ENCODE data around the gene RAB25.
"Not testable (repeated sequence)": the region's sequence is repeated elsewhere in the genome, so short reads cannot be mapped to it uniquely, and the experiment has no call there.

RAB25 gene

GRCh38 chr1:156115514-156116374, 54.8 kb downstream of the RAB25 start:
- DNase-seq (ENCODE audit: insufficient read length, low spot score) (no peak), FAIRE-seq (no peak)

DNA sequence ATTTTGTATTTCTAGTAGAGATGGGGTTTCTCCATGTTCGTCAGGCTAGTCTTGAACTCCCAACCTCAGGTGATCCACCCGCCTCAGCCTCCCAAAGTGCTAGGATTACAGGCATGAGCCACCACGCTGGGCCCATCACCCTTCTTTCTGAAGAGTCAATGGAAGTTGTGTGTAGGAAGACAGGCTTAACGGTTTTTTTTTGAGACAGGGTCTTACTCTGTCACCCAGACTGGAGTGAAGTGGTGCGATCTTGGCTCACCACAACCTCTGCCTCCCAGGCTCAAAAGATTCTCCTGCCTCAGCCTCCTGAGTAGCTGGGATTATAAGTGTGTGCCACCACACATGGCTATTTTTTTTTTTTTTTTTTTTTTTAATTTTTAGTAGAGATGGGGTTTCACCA, 55.8 kb downstream of the RAB25 start:
- not testable (repeated sequence) for DNase-seq (ENCODE audit: insufficient read length, low spot score)

DNA sequence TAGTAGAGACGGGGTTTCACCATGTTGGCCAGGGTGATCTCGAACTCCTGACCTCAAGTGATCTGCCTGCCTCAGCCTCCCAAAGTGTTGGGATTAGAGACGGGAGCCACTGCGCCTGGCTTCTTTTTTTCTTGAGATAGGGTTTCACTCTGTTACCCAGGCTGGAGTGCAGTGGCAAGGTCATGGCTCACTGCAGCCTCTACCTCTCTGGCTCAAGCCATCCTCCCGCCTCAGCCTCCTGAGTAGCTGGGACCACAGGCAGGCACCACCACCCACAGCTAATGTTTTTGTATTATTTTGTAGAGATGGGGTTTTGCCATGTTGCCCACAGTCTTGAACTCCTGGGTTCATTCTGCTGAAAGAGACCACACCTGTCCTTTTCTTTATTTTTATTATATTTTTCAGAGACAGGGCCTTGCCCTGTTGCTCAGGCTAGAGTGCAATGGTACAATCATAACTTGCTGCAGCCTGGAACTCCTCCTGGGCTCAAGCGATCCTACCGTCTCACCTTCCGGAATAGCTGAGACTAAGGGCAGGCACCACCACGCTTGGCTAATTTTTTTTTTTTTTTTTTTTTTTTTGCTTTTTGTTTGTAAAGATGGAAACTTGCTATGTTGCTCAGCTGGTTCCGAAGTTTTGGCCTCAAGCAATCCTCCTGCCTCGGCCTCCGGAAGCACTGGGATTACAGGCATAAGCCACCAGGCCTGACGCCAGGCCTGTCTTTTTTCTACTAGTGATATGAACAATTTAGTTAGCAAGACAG, 56.6 kb downstream of the RAB25 start:
- FAIRE-seq: no peak
- DNase-seq (ENCODE audit: insufficient read length, low spot score): no peak

More for the DNA sequence above, 55.8 kb downstream of the RAB25 start:
- not testable (repeated sequence) for FAIRE-seq

DNA sequence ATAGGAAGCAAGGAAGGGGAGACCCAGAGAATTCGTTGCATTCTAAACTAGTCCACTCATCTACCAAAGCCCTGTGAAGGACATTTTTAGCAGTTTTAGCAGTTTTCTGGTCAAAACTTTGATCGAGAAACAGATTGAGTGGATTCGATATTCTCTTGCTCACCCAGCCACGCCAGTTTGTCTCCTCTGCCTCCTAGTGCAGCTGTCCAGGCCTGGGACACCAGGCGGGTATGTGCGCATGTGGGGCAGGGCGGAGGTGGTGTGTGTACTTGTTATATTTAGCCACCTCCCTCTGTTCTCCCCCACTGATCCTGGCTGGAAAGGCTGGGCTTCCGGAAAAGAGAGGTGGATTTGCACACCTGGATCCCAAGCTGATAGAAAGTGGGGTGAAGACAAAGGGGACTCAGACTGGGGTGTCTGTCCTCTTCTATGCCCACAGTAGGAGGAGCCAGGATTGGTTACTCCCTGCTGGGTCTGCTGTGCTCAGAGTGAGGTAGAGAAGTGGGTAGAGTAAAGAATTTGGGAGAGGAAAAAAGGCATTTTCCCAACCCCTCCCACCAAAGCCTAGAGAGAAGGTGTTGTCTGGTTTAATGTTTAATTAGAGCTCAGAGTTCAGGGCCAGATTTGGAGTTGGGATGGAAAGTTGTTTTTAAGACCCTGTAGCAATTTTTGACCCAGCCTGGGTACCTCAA, 57.4 kb downstream of the RAB25 start:
- FAIRE-seq (no peak), DNase-seq (ENCODE audit: insufficient read length, low spot score) (no peak)

GRCh38 chr1:156119503-156120209, 58.7 kb downstream of the RAB25 start:
- FAIRE-seq (peak; percentile 47), DNase-seq (ENCODE audit: insufficient read length, low spot score) (no peak)

All from GM19239 (cell line).